Testis (tissue), 2 donors: ENCODE data around the gene ZNF423.

Source experiments
- POLR2A ChIP-seq: fragments of 450-650 bp; IDR thresholded peaks from one replicate; pipeline ENCODE4 v1.6.1; 2017; ENCODE audit warnings: antibody characterized with exemption, mild to moderate bottlenecking, moderate library complexity
- TF ChIP-seq, protein P1 (sequence below), 3 experiments: fragments of 450-650 bp in 2 of 3; fragments of 200-600 bp in 1 of 3; sonication (generic) in 1 of 3; IDR thresholded peaks; one replicate each; pipeline ENCODE4 v1.5.1; 2016 to 2019; ENCODE audit warnings: antibody characterized with exemption in 3 of 3, mild to moderate bottlenecking in 2 of 3, moderate library complexity in 1 of 3

DNA sequence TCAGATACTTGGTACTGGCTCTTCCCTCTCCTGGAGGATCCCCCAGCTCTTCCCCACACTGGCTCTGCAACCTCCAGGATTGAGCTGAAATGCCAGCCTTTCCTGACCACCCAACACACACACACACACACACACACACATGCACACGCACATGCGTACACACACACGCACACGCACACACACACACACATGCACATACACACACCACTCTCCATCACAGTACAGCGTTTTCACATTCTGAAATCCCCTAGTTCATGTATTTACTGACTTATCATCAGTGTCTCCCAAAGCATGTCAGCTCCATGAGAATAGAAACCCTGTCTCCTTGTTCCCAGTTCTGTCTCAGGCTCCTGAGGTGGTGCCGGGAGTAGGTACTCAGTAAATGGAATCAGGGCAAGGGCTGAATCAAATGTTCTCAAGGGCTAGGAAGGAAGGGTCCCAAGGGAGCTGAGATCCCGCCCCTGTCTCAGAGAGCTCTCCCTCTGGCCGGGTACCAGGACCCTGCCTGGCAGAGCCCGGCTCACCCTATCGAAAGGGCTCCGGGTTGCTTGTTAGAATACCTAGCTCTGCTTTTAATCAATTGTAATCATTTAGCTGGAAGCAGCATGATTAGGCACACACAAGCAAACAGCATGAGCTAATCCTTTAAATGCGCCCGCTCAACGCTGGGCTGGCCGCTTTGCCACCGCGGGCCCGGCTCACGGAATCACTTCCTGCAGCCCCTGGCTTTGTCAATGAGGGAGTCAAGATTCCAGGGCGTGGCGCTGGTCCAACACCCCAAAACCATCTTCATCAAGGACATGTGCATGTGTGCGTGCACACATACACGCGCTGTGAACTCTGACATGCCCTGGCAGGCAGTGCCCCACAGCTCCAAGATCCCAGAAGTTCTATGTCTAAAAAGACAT is 341.6 kb downstream of the ZNF423 start:
- TF ChIP-seq, protein P1, sequence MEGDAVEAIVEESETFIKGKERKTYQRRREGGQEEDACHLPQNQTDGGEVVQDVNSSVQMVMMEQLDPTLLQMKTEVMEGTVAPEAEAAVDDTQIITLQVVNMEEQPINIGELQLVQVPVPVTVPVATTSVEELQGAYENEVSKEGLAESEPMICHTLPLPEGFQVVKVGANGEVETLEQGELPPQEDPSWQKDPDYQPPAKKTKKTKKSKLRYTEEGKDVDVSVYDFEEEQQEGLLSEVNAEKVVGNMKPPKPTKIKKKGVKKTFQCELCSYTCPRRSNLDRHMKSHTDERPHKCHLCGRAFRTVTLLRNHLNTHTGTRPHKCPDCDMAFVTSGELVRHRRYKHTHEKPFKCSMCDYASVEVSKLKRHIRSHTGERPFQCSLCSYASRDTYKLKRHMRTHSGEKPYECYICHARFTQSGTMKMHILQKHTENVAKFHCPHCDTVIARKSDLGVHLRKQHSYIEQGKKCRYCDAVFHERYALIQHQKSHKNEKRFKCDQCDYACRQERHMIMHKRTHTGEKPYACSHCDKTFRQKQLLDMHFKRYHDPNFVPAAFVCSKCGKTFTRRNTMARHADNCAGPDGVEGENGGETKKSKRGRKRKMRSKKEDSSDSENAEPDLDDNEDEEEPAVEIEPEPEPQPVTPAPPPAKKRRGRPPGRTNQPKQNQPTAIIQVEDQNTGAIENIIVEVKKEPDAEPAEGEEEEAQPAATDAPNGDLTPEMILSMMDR (IDR thresholded peaks at IDR 0.05) = no peak
- no peak for TF ChIP-seq POLR2A
